GM18951 (cell line): Measurements from ENCODE around the gene PRDM10.

Experiments used
- POLR2A ChIP-seq: IDR thresholded peaks from 4 replicates; pipeline ENCODE4 v1.6.1; 2011; ENCODE audit warnings: mild to moderate bottlenecking; ENCODE audit not compliant: insufficient read length, insufficient read depth; ENCODE audit errors: extremely low read depth
- in situ Hi-C: fragments of 300-500 bp; cut with MboI; formaldehyde crosslinking; loops from one replicate; pipeline ENCODE4 v1.12.0; 2022; ENCODE audit warnings: low sequenced_read_pairs, mixed read lengths, inconsistent platforms; ENCODE audit not compliant: unreplicated experiment

Gene PRDM10

DNA sequence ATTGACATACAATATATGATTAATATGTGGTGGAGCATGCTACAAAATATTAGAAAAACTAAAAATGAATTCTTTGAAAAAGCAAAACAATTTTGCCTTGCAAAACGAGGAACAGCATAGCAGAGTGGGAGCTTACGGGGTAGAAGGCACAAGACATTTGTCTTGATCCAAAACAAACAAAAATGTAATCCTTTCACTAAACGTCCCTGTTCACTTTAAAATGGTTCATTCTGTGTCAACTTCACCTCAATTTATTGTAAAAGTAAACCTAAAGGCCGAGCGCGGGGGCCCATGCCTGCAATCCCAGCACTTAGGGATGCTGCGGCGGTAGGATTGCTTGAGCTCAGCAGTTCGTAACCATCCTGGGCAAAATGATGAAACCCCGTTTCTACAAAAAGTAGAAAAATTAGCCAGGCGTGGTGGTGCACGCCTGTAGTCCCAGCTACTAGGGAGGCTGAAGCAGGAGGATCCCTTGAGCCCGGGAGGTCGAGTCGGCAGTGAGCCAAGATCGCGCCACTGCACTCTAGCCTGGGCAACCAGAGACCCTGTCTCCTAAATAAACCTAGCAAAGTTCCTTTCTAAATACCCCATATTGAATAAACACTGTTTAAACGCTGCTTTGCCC, 2.0 kb downstream of the PRDM10 start:
- in situ Hi-C loops, result no loop called here
- TF ChIP-seq POLR2A, result no peak

DNA sequence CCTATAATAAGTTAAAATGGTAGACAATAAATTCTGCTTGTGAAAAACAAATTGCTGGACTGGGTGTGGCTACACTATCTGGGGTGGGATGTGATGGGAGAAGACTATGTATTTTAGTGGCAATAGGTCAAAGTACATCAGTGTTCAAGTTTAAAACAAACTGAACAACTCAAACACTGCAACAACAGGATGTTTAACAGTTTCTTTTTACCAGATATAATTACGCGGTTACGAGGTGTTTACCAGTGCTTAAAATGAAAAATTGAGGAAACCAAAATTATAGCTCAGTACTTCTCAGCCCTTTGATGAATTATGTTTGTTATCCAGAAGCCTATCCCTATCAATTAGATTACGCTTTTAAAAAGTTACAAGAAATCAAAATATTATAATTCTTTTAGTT, 3.2 kb downstream of the PRDM10 start:
- in situ Hi-C loops, result no loop called here
- TF ChIP-seq POLR2A, result no peak

DNA sequence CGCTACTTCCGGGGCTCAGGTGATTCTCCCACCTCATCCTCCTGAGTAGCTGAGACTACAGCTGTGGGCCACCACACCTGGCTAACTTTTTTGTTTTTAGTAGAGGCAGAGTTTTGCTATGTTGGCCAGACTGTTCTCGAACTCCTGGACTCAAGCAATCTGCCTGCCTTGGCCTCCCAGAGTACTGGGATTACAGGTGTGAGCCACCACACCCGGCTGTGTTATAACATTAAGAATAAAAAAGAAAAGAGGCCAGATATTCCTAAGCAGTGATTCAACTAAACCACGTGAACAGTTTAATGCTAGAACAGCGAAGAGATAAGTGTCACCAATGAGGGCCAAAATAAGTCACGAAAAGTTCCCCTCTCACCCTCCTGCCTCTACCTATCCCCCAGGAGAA, 3.7 kb downstream of the PRDM10 start:
- in situ Hi-C loops, result no loop called here
- TF ChIP-seq POLR2A, result no peak

DNA sequence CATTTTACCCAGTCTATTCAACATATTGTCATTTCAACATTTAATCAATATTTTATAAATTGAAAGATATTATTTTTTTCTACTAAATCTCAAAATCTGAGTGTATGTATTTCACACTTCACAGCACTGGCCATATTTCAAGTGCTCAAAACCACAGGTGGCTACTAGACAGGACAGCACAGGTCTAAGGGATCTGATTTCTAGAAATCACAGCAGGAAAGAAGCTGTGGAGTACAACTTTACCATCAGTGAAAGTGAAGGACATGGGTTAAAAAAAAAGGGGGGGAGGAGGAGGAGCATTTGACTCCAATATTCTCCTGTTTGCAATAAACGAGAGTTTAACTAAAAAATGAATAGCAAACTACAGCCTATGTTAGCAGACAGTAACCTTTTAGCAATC, 4.5 kb downstream of the PRDM10 start:
- in situ Hi-C loops, result no loop called here
- no peak for TF ChIP-seq POLR2A

DNA sequence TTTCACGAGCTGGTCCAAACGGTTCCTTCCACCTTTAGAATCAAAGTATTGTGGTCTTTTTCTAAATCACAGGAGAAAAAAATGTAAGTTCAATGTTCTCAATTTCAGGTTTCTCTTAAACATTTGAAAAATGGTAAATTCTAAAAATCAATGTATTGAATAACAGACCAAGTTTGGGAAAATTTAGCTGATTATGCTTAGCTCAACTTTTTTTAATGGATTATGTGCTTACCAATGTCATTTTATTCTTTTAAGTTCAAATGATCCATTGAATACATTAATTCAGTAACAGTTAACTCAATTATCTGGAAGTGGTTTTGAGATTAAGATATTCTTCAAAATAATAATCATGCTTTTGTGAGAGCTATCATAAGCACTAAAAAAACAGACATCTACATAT, 5.1 kb downstream of the PRDM10 start:
- in situ Hi-C loops, result no loop called here
- TF ChIP-seq POLR2A, result no peak

DNA sequence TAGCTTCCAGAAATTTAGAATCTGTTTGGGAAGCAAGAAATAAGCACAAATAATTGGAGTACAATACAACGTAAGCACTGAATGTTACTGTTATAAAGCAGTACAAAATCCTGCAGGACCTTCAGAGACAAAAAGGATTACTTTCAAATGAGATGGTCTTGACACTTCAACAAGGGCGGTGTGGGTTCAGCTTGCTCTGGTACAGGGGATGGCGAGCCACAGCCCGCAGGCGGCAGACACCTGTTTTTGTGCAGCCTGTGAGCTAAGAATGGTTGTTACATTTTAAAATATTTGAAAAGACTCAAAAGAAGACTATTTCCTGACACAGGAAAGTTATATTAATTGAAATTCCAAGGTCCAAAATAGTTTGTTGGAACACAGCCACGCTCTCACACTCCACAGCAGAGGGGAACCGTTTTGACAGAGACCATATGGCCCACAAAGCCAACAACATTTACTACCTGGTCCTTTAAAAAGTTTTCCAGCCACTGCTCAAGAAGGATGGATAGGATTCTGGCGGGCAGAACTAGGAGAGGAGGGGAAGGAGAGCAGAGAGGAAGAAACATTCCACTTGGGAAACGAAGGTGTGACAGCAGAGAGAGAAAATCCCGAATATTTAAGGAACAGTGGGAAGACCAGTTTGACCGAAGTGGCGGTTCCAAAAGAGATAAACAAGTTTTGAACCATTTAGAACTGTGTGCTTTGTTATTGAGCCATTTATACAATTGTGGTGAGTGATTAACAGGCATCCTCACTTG, 6.3 kb downstream of the PRDM10 start:
- in situ Hi-C loops, result no loop called here
- no peak for TF ChIP-seq POLR2A

DNA sequence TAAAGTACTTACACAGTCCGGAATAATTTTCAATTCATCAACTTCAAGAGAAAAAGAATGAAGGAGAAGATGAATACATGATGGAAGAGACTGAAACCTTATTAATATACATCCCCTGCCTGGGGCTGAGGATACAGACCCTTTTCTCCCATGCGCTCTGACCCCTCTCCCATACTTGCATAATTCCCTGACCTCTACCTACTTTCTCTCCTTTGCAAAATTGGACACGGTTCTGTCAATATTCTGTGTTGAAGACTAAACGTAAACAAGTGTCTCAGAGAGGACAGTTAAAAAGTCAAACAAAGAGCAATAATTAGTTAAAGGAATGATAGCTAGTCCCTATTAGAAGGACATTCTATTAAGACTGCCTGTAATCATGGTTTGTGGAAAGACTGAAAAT, 7.5 kb downstream of the PRDM10 start:
- TF ChIP-seq POLR2A, result no peak
- in situ Hi-C loops, result no loop called here

DNA sequence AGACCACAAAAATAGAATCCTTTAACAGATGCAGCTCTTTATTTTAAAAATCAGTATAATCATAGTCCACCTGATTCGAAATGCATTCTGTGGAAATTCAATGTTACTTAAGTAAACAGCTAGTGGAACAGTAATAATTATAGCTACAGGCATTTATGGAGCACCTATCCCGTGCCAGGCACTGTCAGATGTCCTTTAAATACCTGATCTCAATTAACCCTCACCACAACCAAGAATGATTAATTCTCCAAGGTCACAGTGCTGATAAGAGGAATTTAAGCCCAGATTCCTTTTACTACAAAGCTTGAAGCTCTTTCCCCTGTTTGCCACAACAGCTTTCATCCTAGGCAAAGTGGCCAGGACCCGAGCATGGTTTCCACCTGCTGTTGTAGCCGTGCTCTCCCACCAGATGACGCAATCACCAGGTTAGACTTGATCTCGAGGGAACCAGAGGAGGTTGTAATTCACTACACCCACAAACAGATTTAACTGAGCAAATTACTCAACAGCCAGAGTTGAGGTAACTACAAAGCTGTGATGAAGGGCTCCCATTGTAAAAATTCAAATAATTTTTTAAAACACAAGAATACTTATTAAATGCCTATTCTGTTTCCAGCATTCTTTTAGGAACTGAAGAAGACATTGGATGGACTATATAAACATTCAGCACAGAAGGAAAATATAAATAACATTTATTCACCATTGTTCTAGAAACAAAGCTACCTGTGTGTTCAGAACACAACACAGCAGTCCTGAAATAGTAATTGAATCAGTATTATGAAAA, 10.3 kb downstream of the PRDM10 start:
- no peak for TF ChIP-seq POLR2A
- in situ Hi-C loops, result no loop called here

DNA sequence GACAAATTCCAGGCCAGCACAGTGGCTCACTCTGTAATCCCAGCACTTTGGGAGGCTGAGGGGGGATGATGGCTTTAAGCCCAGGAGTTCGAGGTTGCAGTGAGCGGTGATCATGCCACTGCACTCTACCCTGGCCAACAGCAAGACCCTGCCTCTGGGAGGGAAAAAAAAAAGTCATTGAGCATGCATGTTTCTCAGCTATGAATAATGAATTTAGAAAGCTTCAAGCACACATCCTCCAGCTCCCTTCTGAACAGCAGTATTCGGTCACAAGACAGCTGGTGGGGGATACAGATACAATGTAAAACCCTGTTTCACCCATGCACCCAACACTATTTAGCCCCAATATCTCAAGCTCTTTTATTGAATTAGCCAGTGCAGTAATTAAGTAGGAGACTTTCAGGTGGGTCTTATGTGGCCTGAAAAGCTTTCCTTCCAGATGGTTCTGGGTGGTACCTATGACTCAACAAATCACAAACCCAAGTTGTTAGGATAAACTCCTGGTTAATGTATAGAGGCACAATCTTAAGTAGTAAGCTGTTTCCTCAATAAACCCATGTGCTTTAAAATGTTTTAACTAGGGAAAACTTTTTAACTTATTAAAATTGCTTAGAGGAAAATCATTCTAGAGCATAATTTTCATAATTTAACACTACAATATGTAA, 13.4 kb downstream of the PRDM10 start:
- no peak for TF ChIP-seq POLR2A
- in situ Hi-C loops, result no loop called here

DNA sequence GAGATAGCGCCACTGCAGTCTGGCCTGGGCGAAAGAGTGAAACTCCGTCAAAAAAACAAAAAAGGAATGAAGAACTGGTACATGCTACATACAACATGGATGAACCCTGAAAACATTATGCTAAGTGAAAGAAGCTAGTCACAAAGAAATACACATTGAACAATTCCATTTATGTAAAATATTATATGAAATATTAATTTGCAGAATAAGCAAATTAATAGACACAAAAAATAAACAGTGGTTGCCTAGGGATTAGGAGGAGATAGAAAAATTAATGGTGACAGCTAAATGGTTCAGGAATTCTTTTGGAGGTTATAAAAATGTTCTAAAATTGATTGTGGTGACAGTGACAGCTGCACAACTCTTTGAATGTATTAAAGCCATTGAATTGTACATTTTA, 14.7 kb downstream of the PRDM10 start:
- in situ Hi-C loops, result no loop called here
- TF ChIP-seq POLR2A, result no peak

DNA sequence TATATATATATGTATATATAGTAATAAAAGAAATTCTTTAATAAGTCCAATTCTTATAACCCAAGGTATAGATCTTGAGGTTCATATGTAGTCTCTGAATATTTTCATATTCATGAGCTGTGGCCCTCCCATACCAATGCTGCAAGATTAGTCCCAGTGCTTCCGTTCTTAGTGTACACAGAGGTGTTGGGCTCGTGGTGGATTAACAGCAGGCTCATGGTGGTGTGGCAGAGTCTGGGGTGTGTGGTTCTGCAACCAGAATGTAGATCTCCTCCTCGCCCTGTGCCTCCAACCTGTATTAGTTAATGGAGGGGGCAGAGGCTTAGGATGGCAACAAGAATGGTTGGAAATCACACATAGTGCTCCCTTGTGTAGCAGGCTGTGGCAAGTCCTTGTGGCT, 16.8 kb downstream of the PRDM10 start:
- in situ Hi-C loops, result no loop called here
- no peak for TF ChIP-seq POLR2A

DNA sequence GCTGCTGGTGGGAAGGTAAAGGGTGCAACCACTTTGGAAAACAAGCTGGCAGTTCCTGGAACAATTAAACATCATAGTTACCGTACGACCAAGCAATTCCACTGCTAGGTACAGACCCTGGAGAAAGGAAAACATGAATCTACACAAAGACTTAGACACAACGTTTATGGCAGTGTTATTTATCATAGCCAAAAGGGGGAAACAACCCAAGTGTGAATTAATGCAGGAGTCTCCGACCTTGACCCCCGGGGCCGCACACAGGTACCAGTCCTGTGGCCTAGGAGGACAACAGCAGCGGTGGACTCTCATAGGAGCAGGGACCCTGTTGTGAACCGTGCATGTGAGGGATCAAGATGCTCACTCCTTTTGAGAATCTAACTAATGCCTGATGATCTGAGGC, 22.5 kb downstream of the PRDM10 start:
- in situ Hi-C loops, result no loop called here
- no peak for TF ChIP-seq POLR2A

DNA sequence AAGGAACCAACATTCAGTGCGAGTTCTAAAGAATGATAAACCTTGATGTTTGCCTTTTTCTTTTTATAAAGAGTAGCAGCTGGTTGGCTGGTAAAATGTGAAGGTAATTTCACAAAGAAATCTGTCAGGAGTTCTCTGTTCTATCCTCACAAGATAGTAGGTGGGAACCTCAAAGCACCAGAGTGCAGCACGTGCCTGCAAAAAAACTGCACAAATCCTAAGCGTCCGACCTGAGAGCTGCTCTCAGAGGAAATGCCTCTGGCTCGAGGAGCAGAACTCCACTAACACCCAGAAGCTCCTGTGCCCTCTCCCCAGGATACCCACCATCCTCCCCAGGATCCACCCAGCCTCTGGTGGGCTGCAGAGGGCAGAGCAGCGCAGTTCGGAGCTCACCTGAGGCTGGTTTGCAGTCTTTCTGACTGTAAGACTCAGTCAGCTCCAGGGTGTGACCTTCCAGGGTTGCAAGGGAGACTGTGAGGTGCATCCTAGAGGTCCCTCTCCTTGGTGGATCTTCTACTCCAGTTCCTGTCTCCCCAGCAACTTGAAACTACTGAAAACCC, 23.5 kb downstream of the PRDM10 start:
- in situ Hi-C loops, result no loop called here
- no peak for TF ChIP-seq POLR2A
